ENCODE measurements around the gene IL22RA2.

Gene IL22RA2

DNA sequence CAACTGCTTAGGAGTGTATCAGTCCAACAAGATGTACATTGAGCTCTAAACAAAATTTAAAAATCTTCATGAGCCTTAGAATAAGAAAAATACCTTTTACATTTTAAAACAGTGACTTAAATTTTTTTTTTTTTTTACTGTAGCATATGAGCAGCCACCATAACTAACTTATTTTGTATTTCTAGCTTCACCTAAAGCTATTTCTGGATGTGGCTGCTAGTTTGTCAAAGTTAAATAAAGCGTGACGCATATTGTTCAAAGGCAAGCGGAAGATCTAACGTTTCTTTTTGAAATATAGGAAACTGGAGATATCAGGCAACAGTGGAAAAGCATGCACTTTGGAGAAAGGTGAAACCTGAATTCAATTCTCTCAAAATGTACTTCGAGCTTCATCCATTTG, 3.3 kb upstream of the IL22RA2 start:
- TF ChIP-seq, protein P1, sequence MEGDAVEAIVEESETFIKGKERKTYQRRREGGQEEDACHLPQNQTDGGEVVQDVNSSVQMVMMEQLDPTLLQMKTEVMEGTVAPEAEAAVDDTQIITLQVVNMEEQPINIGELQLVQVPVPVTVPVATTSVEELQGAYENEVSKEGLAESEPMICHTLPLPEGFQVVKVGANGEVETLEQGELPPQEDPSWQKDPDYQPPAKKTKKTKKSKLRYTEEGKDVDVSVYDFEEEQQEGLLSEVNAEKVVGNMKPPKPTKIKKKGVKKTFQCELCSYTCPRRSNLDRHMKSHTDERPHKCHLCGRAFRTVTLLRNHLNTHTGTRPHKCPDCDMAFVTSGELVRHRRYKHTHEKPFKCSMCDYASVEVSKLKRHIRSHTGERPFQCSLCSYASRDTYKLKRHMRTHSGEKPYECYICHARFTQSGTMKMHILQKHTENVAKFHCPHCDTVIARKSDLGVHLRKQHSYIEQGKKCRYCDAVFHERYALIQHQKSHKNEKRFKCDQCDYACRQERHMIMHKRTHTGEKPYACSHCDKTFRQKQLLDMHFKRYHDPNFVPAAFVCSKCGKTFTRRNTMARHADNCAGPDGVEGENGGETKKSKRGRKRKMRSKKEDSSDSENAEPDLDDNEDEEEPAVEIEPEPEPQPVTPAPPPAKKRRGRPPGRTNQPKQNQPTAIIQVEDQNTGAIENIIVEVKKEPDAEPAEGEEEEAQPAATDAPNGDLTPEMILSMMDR (IDR thresholded peaks at IDR 0.05; ENCODE audit: borderline replicate concordance, control extremely low read depth, extremely low read depth, insufficient read depth, missing control alignments), result no peak
- in situ Hi-C loops (cut with MboI; ENCODE audit: low sequenced_read_pairs, unreplicated experiment), result no loop called here
- DNase-seq (ENCODE audit: low spot score), result no peak

DNA sequence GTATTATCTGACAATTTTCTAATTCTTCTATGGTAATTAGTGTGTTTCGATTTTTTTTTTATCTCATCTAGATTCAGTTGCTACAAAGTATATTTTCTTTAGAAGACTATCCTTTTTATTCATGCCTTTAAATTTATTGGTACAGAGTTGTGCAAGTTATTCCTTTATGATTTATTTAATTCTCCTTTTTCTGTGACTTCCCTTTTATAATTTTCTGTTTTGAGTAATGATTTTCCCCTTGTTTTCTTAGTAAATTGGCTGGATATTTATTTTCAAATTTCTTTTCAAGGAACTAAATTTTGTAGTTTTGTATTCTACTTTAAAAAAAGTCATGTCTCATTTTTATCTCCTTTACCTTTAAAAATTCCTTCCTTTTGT, 2.4 kb upstream of the IL22RA2 start:
- DNase-seq (ENCODE audit: low spot score), result no peak
- in situ Hi-C loops (cut with MboI; ENCODE audit: low sequenced_read_pairs, unreplicated experiment), result no loop called here
- TF ChIP-seq, protein P1 (IDR thresholded peaks at IDR 0.05; ENCODE audit: borderline replicate concordance, control extremely low read depth, extremely low read depth, insufficient read depth, missing control alignments), result no peak

DNA sequence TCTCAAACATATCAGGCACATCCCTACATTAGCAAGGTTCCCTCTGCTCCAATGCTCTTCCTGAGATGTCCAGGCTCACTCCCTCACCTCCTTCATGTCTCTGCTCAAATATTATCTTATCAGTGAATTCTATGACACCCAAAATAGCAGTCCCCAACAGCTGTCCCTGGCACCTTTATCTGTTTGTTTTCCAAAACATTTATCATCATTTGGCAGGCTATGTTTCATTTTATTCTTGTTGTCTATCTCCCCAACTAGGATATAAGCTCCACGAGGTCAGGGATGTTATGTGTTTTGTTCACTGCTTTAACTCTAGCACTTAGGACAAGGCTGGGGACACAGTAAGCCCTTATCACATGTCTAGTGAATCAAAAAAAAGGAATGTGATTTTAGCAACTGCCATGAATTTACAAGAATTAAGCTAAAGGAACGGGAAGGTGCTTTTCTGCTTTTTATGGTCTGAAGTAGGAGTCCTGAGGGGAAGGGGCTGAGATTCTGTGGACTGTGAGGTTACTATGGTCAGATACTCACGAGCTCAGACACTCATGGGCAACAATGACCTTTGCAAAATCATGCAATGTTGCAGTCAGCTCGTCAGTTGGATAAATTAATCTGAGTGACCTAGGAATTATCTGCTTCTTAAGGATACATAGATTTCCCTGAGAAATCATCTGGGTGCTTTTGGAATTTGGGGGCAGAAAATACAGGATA, 1.9 kb upstream of the IL22RA2 start:
- TF ChIP-seq, protein P1 (IDR thresholded peaks at IDR 0.05; ENCODE audit: borderline replicate concordance, control extremely low read depth, extremely low read depth, insufficient read depth, missing control alignments), result no peak
- DNase-seq (ENCODE audit: low spot score), result no peak
- in situ Hi-C loops (cut with MboI; ENCODE audit: low sequenced_read_pairs, unreplicated experiment), result no loop called here

DNA sequence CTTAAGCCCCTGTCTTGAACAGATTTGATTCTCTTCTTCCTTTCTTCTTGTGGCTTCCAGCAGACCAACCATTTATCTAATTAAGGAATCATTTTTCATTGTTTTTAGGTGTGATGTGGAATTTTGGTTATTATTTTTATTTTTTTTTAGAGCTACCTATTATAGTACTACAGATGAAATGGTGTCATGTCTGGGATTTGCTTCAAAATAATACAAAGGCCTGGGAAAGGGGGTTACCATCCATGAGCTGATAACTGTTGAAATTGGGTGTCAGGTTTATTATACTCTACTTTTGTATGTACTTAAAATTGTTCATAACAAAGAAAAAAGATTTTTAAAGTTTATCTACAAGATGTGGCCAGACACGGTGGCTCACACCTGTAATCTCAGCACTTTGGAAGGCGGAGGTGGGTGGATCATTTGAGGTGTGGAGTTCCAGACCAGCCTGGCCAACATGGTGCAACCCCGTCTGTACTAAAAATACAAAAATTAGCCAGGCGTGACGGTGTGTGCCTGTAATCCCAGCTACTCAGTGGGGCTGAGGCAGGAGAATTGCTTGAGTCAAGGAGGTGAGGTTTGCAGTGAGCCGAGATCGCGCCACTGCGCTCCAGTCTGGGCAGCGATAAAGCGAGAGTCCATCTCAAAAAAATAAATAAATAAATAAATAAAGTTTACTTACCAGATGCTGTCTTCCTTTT, 561 bp downstream of the IL22RA2 start:
- in situ Hi-C loops (cut with MboI; ENCODE audit: low sequenced_read_pairs, unreplicated experiment), result no loop called here
- TF ChIP-seq, protein P1 (IDR thresholded peaks at IDR 0.05; ENCODE audit: borderline replicate concordance, control extremely low read depth, extremely low read depth, insufficient read depth, missing control alignments), result no peak
- DNase-seq (ENCODE audit: low spot score), result no peak

DNA sequence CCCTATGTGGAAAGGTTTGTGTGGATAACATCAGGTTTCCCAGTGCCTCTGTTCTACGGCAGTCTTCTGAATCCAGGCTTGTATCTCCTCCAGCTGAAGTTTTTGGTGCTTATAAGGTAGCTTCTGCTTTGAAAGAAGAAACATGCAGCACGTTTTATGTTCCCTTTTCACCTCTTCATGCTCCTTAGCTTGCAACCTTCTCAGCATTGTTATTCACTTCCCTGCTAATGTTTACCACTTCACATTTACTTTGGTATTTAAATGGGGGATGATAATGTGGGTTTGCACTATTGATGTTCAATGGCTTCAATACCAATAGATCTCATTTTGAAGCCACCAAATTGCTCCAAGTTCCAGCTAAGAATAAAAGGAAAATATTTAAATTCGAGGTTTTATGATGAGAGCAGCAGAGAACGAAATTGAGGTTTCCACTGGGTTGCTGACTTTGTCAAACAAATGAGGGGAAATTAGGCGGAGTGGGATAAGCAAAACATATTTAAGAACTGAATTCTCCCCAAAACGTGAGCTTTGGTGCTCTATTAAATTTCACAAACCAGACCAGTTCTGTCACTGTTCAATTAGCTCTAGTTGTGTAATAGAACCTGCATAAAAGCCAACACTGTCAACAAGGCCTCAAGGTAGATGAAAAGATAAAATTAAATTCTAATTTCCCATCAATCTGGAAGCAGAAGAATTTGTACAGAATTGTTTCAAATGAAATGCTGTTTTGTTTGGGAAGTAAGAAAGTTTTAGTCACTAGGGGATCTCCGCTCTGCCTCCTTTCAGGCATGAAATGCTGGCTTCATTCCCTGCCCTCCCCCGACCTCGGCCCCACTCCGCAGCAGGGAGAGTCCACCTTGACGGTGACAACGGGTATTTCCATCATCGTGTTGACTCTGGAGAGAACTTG, 1.4 kb downstream of the IL22RA2 start:
- peak; percentile 49 for DNase-seq (ENCODE audit: low spot score)
- in situ Hi-C loops (cut with MboI; ENCODE audit: low sequenced_read_pairs, unreplicated experiment), result no loop called here
- TF ChIP-seq, protein P1 (IDR thresholded peaks at IDR 0.05; ENCODE audit: borderline replicate concordance, control extremely low read depth, extremely low read depth, insufficient read depth, missing control alignments), result no peak

DNA sequence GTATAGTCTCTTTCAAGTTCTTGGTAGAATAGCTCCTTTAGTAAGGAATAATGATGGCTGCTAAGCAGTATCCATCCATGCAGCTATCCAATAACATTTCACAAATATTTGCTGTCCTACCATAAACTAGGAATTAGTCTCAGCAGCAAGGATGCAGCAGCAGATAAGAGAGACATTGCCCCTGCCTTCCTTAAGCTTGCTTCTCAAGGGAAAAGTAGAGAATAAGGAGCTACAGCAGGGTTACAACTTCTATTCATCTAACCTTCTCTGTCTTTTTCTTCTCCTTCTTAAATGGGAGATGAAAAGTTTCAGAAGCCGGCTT, 2.4 kb downstream of the IL22RA2 start:
- in situ Hi-C loops (cut with MboI; ENCODE audit: low sequenced_read_pairs, unreplicated experiment), result no loop called here
- TF ChIP-seq, protein P1 (IDR thresholded peaks at IDR 0.05; ENCODE audit: borderline replicate concordance, control extremely low read depth, extremely low read depth, insufficient read depth, missing control alignments), result no peak
- no peak for DNase-seq (ENCODE audit: low spot score)
